ENCODE data around the gene LRP3.
"Not testable (repeated sequence)": the region's sequence is repeated elsewhere in the genome, so short reads cannot be mapped to it uniquely, and the experiment has no call there.

Gene LRP3, protein sequence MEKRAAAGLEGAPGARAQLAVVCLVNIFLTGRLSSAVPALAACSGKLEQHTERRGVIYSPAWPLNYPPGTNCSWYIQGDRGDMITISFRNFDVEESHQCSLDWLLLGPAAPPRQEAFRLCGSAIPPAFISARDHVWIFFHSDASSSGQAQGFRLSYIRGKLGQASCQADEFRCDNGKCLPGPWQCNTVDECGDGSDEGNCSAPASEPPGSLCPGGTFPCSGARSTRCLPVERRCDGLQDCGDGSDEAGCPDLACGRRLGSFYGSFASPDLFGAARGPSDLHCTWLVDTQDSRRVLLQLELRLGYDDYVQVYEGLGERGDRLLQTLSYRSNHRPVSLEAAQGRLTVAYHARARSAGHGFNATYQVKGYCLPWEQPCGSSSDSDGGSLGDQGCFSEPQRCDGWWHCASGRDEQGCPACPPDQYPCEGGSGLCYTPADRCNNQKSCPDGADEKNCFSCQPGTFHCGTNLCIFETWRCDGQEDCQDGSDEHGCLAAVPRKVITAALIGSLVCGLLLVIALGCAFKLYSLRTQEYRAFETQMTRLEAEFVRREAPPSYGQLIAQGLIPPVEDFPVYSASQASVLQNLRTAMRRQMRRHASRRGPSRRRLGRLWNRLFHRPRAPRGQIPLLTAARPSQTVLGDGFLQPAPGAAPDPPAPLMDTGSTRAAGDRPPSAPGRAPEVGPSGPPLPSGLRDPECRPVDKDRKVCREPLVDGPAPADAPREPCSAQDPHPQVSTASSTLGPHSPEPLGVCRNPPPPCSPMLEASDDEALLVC

DNA sequence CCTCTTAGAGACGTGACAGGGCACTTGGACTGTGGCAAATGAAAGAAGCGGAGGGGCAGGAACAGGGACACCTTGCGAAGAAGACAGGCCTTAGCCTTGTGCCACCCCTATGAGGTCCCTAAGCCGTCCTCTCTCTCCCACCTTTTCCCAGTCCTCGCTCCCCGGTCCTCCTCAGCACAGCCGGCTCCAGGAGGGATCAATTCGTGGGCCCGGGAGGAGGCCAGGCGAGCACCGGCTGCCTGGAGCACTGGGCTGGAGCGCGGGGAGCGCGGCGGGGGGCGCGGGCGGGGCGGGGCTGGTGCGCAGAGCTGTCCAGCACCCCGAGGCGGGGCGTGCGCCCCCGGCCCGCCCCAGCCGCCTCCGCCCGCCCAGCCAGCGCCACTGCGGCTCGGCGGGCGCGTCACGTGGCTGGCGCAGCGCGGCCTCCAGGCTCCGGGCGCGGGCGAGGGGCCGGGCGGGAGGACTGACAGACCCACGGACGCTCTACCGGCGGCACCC, at the start of gene LRP3:
Gene LRP3 (plus strand): TSS at position 466 of the 498 bp plus-strand sequence. CDS start 456 bp downstream, outside the sequence.
- no peak for DNase-seq (ENCODE audit: low read depth in 2 of 2)

DNA sequence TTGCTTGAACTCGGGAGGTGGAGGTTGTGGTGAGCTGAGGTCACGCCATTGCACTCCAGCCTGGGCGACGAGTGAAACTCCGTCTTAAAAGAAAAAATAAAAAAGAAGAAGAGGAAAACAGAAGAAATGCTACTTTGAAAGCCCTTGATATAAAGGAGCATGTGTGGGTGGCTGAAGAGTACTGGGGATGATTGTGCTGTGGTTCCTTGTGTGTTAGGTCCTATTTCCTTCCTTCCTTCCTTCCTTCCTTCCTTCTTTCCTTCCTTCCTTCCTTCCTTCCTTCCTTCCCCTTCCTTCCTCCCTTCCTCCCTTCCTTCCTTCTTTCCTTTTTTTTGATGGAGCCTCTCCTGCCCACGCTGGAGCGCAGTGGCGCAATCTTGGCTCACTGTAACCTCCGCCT, 47.9 kb upstream of the LRP3 start:
- DNase-seq (ENCODE audit: low read depth in 2 of 2) = no peak

DNA sequence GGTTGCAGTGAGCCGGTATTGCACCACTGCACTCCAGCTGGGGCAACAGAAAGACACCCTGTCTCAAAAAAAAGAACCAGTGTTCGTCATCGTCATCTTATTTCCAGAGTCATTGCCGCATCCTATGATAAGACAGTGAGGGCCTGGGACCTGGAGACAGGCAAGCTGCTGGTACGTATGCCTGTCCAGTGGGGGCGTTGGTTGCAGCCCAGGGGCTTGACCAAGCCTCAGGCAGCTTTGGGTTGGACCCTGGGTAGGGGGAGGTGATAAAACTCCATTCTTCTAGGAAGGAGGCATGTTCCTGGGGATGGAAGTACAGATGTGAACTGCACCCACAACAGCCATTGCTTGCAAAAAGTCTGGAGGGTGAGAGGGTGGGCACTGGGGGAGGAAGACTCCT, 46.6 kb upstream of the LRP3 start:
- DNase-seq (ENCODE audit: low read depth in 2 of 2) = no peak

GRCh38 chr19:33150852-33151518, 43.1 kb upstream of the LRP3 start:
- DNase-seq (ENCODE audit: low read depth in 2 of 2) = no peak

DNA sequence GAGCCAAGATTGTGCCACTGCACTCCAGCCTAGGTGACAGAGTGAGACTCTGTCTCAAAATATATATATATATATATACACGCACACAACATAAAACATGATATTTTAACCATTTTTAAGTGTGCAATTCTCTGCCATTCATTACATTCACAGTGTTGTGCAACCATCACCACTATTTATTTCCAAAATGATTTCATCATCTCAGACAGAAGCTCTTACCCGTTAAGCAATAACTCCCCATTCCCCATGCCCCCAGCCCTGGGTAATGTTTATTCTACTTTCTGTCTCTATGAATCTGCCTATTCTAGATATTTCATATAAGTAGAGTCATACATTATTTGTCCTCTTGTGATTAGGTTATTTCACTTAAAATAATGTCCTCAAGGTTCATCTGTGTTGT, 42.0 kb upstream of the LRP3 start:
- DNase-seq (ENCODE audit: low read depth in 2 of 2) = no peak

DNA sequence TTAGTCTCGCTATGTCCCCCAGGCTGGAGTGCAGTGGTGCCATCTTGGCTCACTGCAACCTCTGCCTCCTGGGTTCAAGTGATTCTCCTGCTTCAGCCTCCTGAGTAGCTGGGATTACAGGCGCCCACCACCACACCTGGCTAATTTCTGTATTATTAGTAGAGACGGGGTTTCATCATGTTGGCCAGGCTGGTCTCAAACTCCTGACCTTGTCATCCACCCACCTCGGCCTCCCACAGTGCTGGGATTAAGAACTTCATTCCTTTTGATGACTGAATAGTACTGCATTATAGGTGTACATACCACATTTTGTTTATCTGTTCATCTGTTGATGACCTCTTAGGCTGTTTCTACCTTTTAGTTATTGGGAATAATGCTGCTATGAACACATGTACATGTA, 41.5 kb upstream of the LRP3 start:
- not testable (repeated sequence) for DNase-seq (ENCODE audit: low read depth in 2 of 2)

DNA sequence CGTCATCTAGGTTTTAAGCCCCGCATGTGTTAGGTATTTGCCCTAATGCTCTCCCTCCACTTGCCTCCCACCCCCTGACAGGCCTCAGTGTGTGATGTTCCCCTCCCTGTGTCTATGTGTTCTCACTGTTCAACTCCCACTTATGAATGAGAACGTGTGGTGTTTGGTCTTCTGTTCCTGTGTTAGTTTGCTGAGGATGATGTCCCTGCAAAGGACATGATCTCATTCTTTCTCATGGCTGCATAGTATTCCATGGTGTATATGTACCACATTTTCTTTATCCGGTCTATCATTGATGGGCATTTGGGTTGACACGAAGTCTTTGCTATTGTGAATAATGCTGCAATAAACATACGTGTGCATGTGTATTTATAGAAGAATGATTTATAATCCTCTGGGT, 39.8 kb upstream of the LRP3 start:
- DNase-seq (ENCODE audit: low read depth in 2 of 2) = not testable (repeated sequence)

DNA sequence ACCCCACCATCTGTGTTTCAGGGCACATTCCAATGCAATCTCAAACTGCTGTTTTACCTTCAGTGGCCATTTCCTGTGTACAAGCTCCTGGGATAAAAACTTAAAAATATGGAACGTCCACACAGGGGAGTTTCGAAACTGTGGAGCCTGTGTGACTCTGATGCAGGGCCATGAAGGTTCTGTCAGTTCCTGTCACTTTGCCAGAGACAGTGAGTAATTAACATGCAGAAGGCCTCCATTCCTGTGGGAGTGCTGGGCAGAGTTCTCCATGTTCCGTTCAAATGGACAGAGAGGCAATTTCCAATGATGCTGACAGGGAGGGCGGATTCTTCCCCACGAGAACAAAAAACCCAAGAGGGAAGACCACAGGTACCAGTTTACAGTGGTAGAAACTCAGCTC, 37.8 kb upstream of the LRP3 start:
- DNase-seq (ENCODE audit: low read depth in 2 of 2) = no peak

- no peak for DNase-seq (ENCODE audit: low read depth in 2 of 2)
Measured at GRCh38 chr19:33157906-33158305, 36.2 kb upstream of the LRP3 start.

- DNase-seq (ENCODE audit: low read depth in 2 of 2) = no peak
Measured at GRCh38 chr19:33158365-33158764, 35.8 kb upstream of the LRP3 start.

GRCh38 chr19:33159149-33159548, 35.0 kb upstream of the LRP3 start:
- DNase-seq (ENCODE audit: low read depth in 2 of 2) = no peak

DNA sequence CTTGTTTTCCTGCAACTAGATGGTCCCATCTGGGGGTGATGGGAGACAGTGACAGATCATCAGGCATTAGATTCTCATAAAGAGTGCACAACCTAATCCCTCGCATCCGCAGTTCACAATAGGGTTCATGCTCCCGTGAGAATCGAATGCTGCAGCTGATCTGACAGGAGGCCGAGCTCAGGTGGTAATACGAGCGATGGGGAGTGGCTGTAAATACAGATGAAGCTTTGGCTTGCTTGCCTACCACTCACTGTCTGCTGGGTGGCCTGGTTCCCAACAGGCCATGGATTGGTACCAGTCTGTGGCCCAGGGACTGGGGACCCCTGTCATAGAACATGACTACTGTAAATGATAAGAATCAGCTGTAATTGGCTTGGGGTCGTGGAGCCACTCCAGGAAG, 34.2 kb upstream of the LRP3 start:
- no peak for DNase-seq (ENCODE audit: low read depth in 2 of 2)

GRCh38 chr19:33161201-33161600, 32.9 kb upstream of the LRP3 start:
- DNase-seq (ENCODE audit: low read depth in 2 of 2) = no peak

DNA sequence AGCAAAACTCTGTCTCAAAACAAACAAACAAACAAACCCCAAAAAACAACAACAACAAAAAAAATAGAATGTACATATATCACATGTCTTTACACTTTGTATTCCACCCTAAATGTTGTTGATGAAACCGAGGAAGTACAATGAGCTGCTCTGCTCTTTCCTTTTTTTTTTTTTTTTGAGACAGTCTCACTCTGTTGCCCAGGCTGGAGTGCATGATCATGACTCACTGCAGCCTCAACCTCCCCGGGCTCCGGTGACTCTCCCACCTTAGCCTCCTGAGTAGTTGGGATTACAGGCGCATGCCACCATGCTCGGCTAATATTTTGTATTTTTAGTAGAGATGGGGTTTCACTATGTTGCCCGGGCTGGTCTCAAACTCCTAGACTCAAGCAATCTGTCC, 30.6 kb upstream of the LRP3 start:
- DNase-seq (ENCODE audit: low read depth in 2 of 2) = no peak

DNA sequence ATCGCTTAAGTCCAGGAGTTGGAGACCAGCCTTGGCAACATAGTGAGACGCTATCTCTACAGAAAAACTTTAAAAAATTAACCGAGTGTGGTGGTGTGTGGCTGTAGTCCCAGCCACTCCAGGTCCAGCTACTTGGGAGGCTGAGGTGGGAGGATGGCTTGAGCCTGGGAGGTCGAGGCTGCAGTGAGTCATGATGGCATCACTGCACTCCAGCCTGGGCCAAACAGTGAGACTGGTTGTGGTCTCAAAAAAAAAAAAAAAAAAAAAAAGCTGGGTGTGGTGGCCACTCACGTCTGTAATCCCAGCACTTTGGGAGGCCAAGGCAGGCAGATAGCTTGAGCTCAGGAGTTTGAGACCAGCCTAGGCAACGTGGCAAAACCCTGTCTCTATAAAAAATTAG, 28.1 kb upstream of the LRP3 start:
- not testable (repeated sequence) for DNase-seq (ENCODE audit: low read depth in 2 of 2)

- no peak for DNase-seq (ENCODE audit: low read depth in 2 of 2)
Measured at GRCh38 chr19:33167438-33167837, 26.7 kb upstream of the LRP3 start.

DNA sequence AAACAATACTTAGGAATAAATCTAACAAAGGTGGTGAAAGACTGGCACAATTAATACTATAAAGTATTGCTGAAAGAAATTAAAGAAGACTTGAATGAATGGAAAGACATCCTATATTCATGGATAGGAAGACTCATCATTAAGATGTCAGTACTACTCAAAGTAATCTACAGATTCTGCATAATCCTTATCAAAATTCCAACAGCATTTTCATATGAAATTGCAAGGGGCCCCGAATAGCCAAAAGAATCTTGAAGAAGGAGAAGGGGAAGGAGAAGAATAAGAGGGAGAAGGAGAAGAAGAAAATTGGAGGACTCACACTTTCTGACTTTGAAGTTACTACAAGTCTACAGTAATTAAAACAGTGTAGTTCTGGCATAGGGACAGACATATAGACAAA, 25.6 kb upstream of the LRP3 start:
- no peak for DNase-seq (ENCODE audit: low read depth in 2 of 2)

- no peak for DNase-seq (ENCODE audit: low read depth in 2 of 2)
Measured at GRCh38 chr19:33171222-33171795, 22.8 kb upstream of the LRP3 start.

GRCh38 chr19:33171916-33172359, 22.2 kb upstream of the LRP3 start:
- no peak for DNase-seq (ENCODE audit: low read depth in 2 of 2)

DNA sequence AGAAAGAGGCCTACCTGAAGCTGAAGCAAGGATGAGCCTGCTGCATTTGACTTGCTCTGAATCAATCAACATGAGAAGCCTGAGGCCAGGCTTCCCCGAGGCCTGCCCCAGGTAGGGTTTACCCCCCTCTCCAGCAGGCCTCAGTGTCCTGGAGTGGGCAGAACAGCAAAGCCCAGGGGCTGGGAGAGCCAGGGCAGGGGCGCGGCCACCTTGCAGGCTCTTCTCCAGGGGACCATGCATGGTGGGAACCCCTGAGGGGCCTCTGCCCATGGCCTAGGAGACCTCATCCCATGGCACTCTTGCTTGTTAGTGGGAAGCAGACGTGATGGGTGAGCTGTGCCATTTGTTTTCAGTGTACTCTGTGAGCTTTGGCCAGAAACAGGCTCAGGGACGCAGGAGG, 19.9 kb upstream of the LRP3 start:
- no peak for DNase-seq (ENCODE audit: low read depth in 2 of 2)

- no peak for DNase-seq (ENCODE audit: low read depth in 2 of 2)
Measured at GRCh38 chr19:33175156-33175782, 18.9 kb upstream of the LRP3 start.
